Fibroblast of gingiva (primary cell): ENCODE measurements around the gene XKRX.

Experiments used
- DNase-seq: peaks from one replicate; pipeline ENCODE4 v3.0.0-alpha.2; 2011; ENCODE audit warnings: low read depth

The XKRX gene

DNA sequence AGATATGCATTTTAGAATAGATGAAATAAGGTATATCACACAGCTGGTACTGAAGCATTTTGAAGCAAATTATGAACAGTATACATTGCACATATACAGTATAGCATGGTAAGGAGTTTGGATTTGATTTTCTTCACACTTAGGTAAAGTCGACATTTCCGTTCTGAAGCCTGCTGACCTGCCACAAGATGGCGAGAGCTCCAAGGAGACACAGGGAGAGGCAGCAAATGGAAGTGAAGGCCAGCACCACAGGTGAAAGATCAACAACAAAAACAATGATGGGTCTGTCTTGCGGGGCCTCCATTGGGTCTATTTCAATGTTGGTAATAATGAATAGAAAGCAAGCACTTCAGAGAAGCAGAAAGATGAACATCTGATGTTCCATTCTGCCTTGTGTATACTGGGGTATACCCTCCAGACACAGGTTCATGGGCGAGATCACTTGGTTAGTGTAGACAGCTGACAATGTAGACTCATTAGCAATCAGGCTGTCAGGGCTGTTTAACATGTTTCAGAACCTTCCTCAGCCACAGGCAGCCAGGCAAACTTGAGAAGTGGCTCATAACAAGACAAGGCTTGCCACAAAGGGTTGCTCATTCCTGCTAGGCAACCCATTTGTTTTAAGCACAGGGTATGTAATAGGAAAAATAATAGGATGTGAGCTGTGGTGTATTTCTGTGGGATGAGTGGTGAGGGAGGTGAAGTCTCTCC lies 33.2 kb downstream of the XKRX start:
- peak; percentile 25 for DNase-seq

DNA sequence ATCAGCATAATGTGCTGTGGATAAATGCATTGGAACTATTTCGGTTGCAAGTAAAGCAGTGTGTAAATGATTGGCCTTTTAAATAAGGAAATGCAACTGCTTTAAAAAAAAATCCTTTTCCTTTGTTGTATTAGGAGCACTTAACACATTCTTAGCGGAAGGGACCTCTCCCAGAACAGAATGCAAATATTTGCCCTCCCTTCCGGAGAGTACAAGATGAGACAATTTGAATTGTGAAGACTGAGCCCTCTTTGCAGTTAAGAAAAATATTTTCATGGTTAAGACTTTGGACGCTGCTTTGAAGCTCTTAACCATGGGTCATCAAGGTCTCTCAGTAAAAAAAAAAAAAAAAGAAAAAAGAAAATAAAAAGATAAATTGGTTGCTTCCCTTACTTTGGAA lies 45.1 kb downstream of the XKRX start:
- no peak for DNase-seq

DNA sequence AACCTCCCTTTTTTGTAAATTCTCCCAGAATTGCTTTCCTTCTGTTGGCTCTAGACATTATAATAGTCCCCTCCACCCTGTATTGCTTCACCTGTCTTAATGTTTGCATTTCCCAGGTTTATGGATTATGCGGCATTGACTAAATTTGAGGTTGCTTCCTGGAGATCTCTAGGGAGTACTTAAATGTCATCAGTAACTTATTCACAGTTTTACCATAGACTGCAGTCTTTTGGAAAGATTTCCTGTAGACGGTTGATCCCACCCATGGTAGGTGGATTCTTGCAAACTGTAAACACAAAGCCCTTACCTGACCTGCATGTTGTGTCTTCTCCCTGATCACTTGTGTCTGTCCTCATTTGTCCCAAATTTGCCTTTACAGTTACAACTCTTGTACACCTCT lies 48.3 kb downstream of the XKRX start:
- no peak for DNase-seq

DNA sequence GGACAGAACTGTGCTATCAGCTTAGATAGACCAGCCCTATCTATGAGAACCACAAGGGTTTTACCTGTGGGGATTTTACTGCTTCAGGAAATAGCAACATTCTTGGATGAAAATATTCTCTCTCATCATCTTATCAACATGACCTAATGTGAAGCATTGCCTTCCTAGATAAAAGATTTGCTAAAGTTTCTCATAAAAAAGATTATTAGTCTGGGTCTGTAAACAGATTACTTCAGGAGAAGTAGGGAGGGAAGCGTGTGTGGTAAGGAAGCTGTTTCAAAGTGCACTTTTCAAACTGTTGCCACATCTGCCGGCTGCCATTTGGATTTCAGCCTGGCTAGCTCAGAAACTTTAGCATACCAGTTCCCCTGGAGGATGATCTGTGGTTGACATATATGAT lies 54.4 kb downstream of the XKRX start, which contains the start of gene NOX1:
Gene NOX1 (minus strand): TSS at position 35 of the 400 bp plus-strand sequence. CDS start 220 bp downstream, outside the sequence.
- no peak for DNase-seq

DNA sequence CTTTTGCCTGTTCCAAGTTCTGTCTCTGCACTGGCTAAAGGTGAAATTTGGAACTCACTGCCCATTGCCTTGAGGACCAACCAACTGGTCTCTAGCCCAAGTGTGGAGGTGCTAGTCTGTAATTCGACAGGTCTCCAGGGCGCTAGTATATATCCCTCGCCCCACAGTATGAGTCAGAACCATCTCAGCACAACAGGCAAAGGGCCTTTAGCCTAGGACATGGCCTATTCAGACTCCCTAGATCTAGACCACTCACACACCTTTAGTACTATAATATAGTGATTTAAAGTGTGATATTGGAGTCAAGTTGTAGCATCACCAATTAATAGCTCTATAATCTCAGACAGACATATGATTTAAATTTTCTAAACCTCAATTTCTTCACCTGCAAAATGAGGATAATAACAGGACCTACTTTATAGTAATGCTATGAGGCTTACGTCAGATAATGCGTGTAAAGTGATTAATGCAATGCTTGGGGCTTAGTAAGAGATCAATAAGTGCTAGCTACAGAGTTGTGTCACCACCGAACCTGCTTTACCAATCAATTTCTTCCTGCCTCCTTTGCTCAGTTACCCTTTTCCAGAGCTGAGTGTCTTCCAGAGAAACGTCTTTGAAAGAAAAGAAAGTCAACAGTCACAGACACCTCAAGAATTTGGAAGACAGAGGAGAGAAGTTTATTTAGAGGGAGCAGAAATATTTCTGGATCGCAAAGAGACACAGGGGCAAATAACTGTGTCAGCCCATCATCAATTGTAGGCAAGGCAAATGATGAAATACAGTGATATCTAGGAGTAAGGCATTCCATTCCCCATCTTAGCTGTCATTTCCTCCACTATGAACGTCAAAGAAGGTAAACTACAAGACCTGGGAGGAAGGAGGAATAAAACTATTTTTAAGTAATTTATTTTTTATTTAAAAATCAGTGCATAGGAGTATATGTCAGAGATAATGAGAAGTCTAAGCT lies 56.8 kb downstream of the XKRX start:
- DNase-seq: no peak

DNA sequence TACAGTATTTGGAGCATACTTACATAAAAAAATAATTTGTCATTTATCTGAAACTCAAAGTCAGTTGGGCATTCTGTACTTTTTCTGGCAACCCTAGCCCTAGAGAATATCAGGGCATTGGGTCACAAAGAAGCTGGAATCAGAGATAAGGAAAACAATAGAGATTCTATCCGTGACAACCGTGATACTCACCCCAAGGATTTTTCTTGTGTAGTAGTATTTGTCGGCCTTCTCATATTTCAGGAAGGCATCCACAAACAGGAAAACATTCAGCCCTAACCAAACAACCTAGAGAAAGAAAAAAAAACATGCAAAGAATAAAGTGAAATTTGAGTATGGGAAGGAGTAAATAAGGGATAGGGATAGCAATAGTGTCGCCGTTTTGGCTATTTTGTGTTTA lies 58.2 kb downstream of the XKRX start:
- no peak for DNase-seq

DNA sequence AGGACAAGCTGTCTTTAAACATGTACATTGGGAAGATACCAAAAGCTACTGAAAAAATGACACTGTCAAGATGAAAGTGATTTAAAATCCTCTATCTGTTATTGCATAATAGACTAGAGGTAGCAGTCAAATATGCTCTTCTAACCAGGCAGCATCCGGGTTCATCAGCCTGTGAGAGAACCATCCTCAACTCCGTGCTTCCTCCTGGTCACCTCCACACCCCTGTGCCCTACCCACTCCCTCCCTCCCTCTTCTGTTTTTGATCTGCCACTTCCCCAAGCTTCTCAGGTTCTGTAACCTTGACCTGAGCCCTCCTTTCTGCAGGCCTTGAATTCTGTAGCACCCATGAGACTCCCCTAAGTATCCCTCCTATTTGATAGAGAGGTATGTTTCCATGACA lies 60.4 kb downstream of the XKRX start:
- DNase-seq: no peak

DNA sequence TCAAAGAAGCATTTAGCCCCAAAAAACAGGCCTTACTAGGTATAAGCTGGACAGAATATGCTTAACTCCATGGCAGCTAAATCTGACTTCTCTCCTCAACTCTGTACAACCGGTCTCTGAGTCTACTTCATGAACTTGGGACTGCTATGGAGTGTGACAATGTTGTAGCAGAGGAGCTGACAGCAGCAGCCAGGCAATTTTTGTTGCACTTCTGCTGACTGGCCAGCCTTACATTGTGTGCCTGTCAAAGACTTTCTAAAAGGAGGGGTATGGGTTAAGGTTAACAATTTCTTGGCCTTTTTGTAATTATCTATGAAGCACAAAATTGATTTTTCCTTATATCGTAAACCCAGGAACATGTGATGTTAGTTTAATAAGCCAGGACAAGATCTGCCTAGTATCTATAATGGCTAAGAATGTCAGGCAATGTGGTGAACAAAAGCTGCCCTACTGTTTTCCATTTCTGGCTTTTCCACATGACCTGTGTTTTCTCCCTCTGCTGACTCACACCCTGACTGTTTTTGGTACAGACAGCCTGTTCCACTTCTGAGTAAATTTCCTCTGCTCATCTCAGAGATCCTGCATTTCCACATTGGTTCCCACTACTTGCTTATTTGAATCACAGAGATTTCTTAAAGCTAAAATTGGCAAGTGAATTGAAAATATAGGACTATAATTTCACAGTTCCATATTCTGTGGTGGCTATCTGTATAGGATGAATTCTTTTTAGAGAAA lies 63.9 kb downstream of the XKRX start:
- peak; percentile 38 for DNase-seq
